ENCODE measurements around the gene RANGRF.

GRCh38 chr17:8338753-8339140 lies 50.3 kb downstream of the RANGRF start:
- TF ChIP-seq MXI1 (IDR thresholded peaks at IDR 0.05; ENCODE audit: low read depth, low read length) (no peak), ZNF384 (IDR thresholded peaks at IDR 0.05; ENCODE audit: low read depth, low read length) (no peak), CTCF (IDR thresholded peaks at IDR 0.05 in 2 of 3, conservative IDR thresholded peaks at IDR 0.05 in 1 of 3; ENCODE audit: insufficient read depth in 2 of 3, low read depth in 1 of 3, low read length in 3 of 3) (no peak), NRF1 (conservative IDR thresholded peaks at IDR 0.05 in 1 of 2, IDR thresholded peaks at IDR 0.05 in 1 of 2) (no peak), LEF1 (IDR thresholded peaks at IDR 0.05) (no peak), RNF2 (IDR thresholded peaks at IDR 0.05) (no peak), POLR2A (conservative IDR thresholded peaks at IDR 0.05) (no peak), POU5F1 (IDR thresholded peaks at IDR 0.05; ENCODE audit: borderline replicate concordance, low read depth, low read length, partially characterized antibody) (no peak), NFE2L1 (tag; IDR thresholded peaks at IDR 0.05; ENCODE audit: borderline replicate concordance, low read depth) (no peak)

Measured in K562 (cell line).